Measurements from ENCODE around the gene ROBO1. TPM values are rescaled to one million over a fixed set of nuclear protein-coding genes. Genes with fewer than 3 reads are reported as not detected.

The ROBO1 gene
- total RNA-seq, 1 donor from 2014 or later, result 43.7 TPM

GRCh38 chr3:79737530-79737929 lies 30.3 kb downstream of the ROBO1 start:
- peaks cover 10% of the 10 kb centered on the region for H3K9me3 Mint-ChIP-seq (ENCODE audit: low read depth)
- no peak overlapping the region for H3K27ac Mint-ChIP-seq (ENCODE audit: unreplicated experiment)
- H3K4me1 Mint-ChIP-seq (ENCODE audit: low read depth), result no peaks in the 10 kb centered on the region
- no peak overlapping the region for H3K4me3 Mint-ChIP-seq (ENCODE audit: unreplicated experiment)
- no peaks in the 10 kb centered on the region for H3K27me3 Mint-ChIP-seq (ENCODE audit: low read depth)
- DNase-seq (ENCODE audit: low spot score), result no peak
- TF ChIP-seq, protein P1, sequence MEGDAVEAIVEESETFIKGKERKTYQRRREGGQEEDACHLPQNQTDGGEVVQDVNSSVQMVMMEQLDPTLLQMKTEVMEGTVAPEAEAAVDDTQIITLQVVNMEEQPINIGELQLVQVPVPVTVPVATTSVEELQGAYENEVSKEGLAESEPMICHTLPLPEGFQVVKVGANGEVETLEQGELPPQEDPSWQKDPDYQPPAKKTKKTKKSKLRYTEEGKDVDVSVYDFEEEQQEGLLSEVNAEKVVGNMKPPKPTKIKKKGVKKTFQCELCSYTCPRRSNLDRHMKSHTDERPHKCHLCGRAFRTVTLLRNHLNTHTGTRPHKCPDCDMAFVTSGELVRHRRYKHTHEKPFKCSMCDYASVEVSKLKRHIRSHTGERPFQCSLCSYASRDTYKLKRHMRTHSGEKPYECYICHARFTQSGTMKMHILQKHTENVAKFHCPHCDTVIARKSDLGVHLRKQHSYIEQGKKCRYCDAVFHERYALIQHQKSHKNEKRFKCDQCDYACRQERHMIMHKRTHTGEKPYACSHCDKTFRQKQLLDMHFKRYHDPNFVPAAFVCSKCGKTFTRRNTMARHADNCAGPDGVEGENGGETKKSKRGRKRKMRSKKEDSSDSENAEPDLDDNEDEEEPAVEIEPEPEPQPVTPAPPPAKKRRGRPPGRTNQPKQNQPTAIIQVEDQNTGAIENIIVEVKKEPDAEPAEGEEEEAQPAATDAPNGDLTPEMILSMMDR (IDR thresholded peaks at IDR 0.05), result no peak
- peaks cover 2% of the 10 kb centered on the region for H3K36me3 Mint-ChIP-seq (ENCODE audit: low read depth)

DNA sequence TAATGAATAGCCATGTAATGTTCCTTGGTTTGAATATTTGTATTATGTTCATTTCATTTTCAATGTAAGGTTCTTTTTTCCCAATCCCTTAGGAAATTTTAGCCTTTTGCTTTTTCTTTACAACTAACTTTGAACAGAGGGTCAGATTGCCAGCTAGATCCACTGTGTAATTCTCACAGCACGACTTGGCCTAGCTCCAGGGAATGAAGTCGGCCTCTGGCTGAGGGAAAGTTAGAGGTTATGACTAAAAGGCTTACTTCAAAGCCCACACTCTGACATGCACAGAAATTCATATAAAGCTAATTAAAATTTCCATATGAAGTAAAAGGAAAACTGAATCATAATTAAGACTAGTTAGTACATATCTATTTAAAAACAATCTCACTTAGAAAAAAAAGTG lies 38.7 kb downstream of the ROBO1 start:
- H3K27ac Mint-ChIP-seq (ENCODE audit: unreplicated experiment), result no peak overlapping the region

GRCh38 chr3:79726786-79727185 lies 41.0 kb downstream of the ROBO1 start:
- TF ChIP-seq, protein P1 (IDR thresholded peaks at IDR 0.05), result no peak
- Mint-ChIP-seq H3K4me1 (ENCODE audit: low read depth) (peaks cover 8% of the 10 kb centered on the region), H3K27ac (ENCODE audit: unreplicated experiment) (no peak overlapping the region), H3K9me3 (ENCODE audit: low read depth) (peaks cover 2% of the 10 kb centered on the region), H3K36me3 (ENCODE audit: low read depth) (no peaks in the 10 kb centered on the region), H3K27me3 (ENCODE audit: low read depth) (no peaks in the 10 kb centered on the region), H3K4me3 (ENCODE audit: unreplicated experiment) (no peak overlapping the region)
- no peak for DNase-seq (ENCODE audit: low spot score)

More for the DNA sequence above, 38.7 kb downstream of the ROBO1 start:
- H3K27me3 Mint-ChIP-seq (ENCODE audit: low read depth), result no peaks in the 10 kb centered on the region
- no peak overlapping the region for H3K4me3 Mint-ChIP-seq (ENCODE audit: unreplicated experiment)
- peaks cover 2% of the 10 kb centered on the region for H3K9me3 Mint-ChIP-seq (ENCODE audit: low read depth)
- H3K4me1 Mint-ChIP-seq (ENCODE audit: low read depth), result peaks cover 8% of the 10 kb centered on the region
- no peak for DNase-seq (ENCODE audit: low spot score)
- H3K36me3 Mint-ChIP-seq (ENCODE audit: low read depth), result no peaks in the 10 kb centered on the region
- TF ChIP-seq, protein P1 (IDR thresholded peaks at IDR 0.05), result no peak

- peaks cover 4% of the 10 kb centered on the region for H3K4me1 Mint-ChIP-seq (ENCODE audit: low read depth)
- no peak overlapping the region for H3K4me3 Mint-ChIP-seq (ENCODE audit: unreplicated experiment)
- no peaks in the 10 kb centered on the region for H3K27me3 Mint-ChIP-seq (ENCODE audit: low read depth)
- H3K27ac Mint-ChIP-seq (ENCODE audit: unreplicated experiment), result no peak overlapping the region
- TF ChIP-seq, protein P1 (IDR thresholded peaks at IDR 0.05), result peak; percentile 55
- H3K9me3 Mint-ChIP-seq (ENCODE audit: low read depth), result peaks cover 2% of the 10 kb centered on the region
- DNase-seq (ENCODE audit: low spot score), result no peak
- no peaks in the 10 kb centered on the region for H3K36me3 Mint-ChIP-seq (ENCODE audit: low read depth)
Observed at GRCh38 chr3:79724206-79724605, 43.6 kb downstream of the ROBO1 start.

GRCh38 chr3:79690072-79690471 lies 77.7 kb downstream of the ROBO1 start:
- no peaks in the 10 kb centered on the region for H3K4me1 Mint-ChIP-seq (ENCODE audit: low read depth)
- H3K27me3 Mint-ChIP-seq (ENCODE audit: low read depth), result no peaks in the 10 kb centered on the region
- H3K9me3 Mint-ChIP-seq (ENCODE audit: low read depth), result peaks cover 10% of the 10 kb centered on the region
- DNase-seq (ENCODE audit: low spot score), result no peak
- no peak overlapping the region for H3K27ac Mint-ChIP-seq (ENCODE audit: unreplicated experiment)
- TF ChIP-seq, protein P1 (IDR thresholded peaks at IDR 0.05), result no peak
- no peaks in the 10 kb centered on the region for H3K36me3 Mint-ChIP-seq (ENCODE audit: low read depth)
- H3K4me3 Mint-ChIP-seq (ENCODE audit: unreplicated experiment), result no peak overlapping the region
